Parathyroid adenoma (tissue), 2 donors: ENCODE results near the gene KLK2.
A peak's percentile ranks its signal among the peaks of the same experiment; 100 is the strongest.

Experiments used
- H2AFZ ChIP-seq: fragments of 300-600 bp; sonication (generic); one replicate; pipeline ENCODE4 v1.7.0; 2017; ENCODE audit warnings: antibody characterized with exemption, mild to moderate bottlenecking
- H3K27ac ChIP-seq: fragments of 300-600 bp; sonication (generic); one replicate; pipeline ENCODE4 v1.7.0; 2017
- H3K27me3 ChIP-seq: fragments of 300-600 bp; sonication (generic); one replicate; pipeline ENCODE4 v1.7.0; 2017; ENCODE audit warnings: low read length; ENCODE audit not compliant: control insufficient read depth, insufficient read depth
- H3K36me3 ChIP-seq: fragments of 300-600 bp; sonication (generic); one replicate; pipeline ENCODE4 v1.7.0; 2017; ENCODE audit warnings: low read length; ENCODE audit not compliant: control insufficient read depth, insufficient read depth
- H3K4me1 ChIP-seq: fragments of 300-600 bp; sonication (generic); one replicate; pipeline ENCODE4 v1.7.0; 2017; ENCODE audit warnings: control low read depth
- H3K4me2 ChIP-seq: fragments of 300-600 bp; sonication (generic); one replicate; pipeline ENCODE4 v1.7.0; 2017; ENCODE audit warnings: low read length
- H3K4me3 ChIP-seq: fragments of 300-600 bp; sonication (generic); one replicate; pipeline ENCODE4 v1.7.0; 2017; ENCODE audit warnings: low read depth, low read length
- H3K79me2 ChIP-seq: fragments of 300-600 bp; sonication (generic); one replicate; pipeline ENCODE4 v1.7.0; 2017; ENCODE audit warnings: control low read depth
- H3K9ac ChIP-seq: fragments of 300-600 bp; sonication (generic); one replicate; pipeline ENCODE4 v1.7.0; 2017; ENCODE audit warnings: mild to moderate bottlenecking
- H3K9me3 ChIP-seq: fragments of 300-600 bp; sonication (generic); one replicate; pipeline ENCODE4 v1.7.0; 2017; ENCODE audit warnings: low read length; ENCODE audit not compliant: control insufficient read depth
- CTCF ChIP-seq: fragments of 300-600 bp; sonication (generic); IDR thresholded peaks from one replicate; pipeline ENCODE4 v1.7.0; 2017; ENCODE audit warnings: antibody characterized with exemption, mild to moderate bottlenecking
- donor health status: primary hyperparathyroidism.

KLK2 gene

GRCh38 chr19:50922317-50922853 is 49.1 kb downstream of the KLK2 start:
- H3K27ac ChIP-seq: no peak overlapping the region
- H3K79me2 ChIP-seq: no peaks in the 10 kb centered on the region
- peak overlapping the region; percentile 41 for H2AFZ ChIP-seq
- H3K4me3 ChIP-seq: no peak overlapping the region
- peak; percentile 87 for TF ChIP-seq CTCF
- no peaks in the 10 kb centered on the region for H3K27me3 ChIP-seq
- H3K36me3 ChIP-seq: no peaks in the 10 kb centered on the region
- H3K4me2 ChIP-seq: no peak overlapping the region
- no peaks in the 10 kb centered on the region for H3K9me3 ChIP-seq
- peaks cover 3% of the 10 kb centered on the region for H3K4me1 ChIP-seq
- H3K9ac ChIP-seq: no peak overlapping the region

GRCh38 chr19:50924586-50924985 is 51.3 kb downstream of the KLK2 start:
- no peaks in the 10 kb centered on the region for H3K27me3 ChIP-seq
- H3K27ac ChIP-seq: no peak overlapping the region
- H3K4me2 ChIP-seq: no peak overlapping the region

GRCh38 chr19:50925734-50926133 is 52.5 kb downstream of the KLK2 start:
- no peaks in the 10 kb centered on the region for H3K79me2 ChIP-seq
- no peak overlapping the region for H3K4me2 ChIP-seq
- no peak overlapping the region for H3K27ac ChIP-seq
- no peak overlapping the region for H3K4me3 ChIP-seq
- H3K36me3 ChIP-seq: no peaks in the 10 kb centered on the region
- H3K4me1 ChIP-seq: peaks cover 3% of the 10 kb centered on the region
- H3K27me3 ChIP-seq: no peaks in the 10 kb centered on the region
- no peak for TF ChIP-seq CTCF
- no peak overlapping the region for H2AFZ ChIP-seq
- no peaks in the 10 kb centered on the region for H3K9me3 ChIP-seq
- H3K9ac ChIP-seq: no peak overlapping the region

More at GRCh38 chr19:50924586-50924985, 51.3 kb downstream of the KLK2 start:
- no peak overlapping the region for H2AFZ ChIP-seq
- TF ChIP-seq CTCF: no peak
- H3K36me3 ChIP-seq: no peaks in the 10 kb centered on the region
- no peak overlapping the region for H3K9ac ChIP-seq
- H3K4me3 ChIP-seq: no peak overlapping the region
- H3K79me2 ChIP-seq: no peaks in the 10 kb centered on the region
- no peaks in the 10 kb centered on the region for H3K9me3 ChIP-seq
- H3K4me1 ChIP-seq: peaks cover 3% of the 10 kb centered on the region

- no peak overlapping the region for H3K9ac ChIP-seq
- H2AFZ ChIP-seq: no peak overlapping the region
- no peaks in the 10 kb centered on the region for H3K79me2 ChIP-seq
- H3K36me3 ChIP-seq: no peaks in the 10 kb centered on the region
- H3K4me3 ChIP-seq: no peak overlapping the region
- H3K27ac ChIP-seq: no peak overlapping the region
- no peak overlapping the region for H3K4me2 ChIP-seq
- TF ChIP-seq CTCF: no peak
- H3K9me3 ChIP-seq: no peaks in the 10 kb centered on the region
- H3K27me3 ChIP-seq: no peaks in the 10 kb centered on the region
- H3K4me1 ChIP-seq: peaks cover 3% of the 10 kb centered on the region
Measured at GRCh38 chr19:50926144-50926543, 52.9 kb downstream of the KLK2 start.

- Histone ChIP-seq H3K27me3 (no peaks in the 10 kb centered on the region), H3K4me3 (no peak overlapping the region), H3K36me3 (no peaks in the 10 kb centered on the region), H3K4me2 (no peak overlapping the region), H3K9ac (no peak overlapping the region), H3K9me3 (no peaks in the 10 kb centered on the region), H2AFZ (no peak overlapping the region), H3K79me2 (no peaks in the 10 kb centered on the region), H3K27ac (no peak overlapping the region), H3K4me1 (no peaks in the 10 kb centered on the region)
- no peak for TF ChIP-seq CTCF
Measured at GRCh38 chr19:50928831-50929230, 55.6 kb downstream of the KLK2 start.
